Liver (tissue), 9 donors: ENCODE data around the gene PDE1C. TPM values are rescaled to one million over a fixed set of nuclear protein-coding genes. Genes with fewer than 3 reads are reported as not detected.

Source experiments
- DNase-seq: peaks from one replicate; pipeline ENCODE4 v3.0.0-alpha.2; 2017; ENCODE audit warnings: low spot score
- H3K27ac ChIP-seq, 2 donors: one replicate each; pipeline ENCODE4 v1.7.0; 2013; ENCODE audit warnings: inconsistent platforms in 2 of 2, low read length in 2 of 2, control low read depth in 1 of 2, low read depth in 1 of 2, mild to moderate bottlenecking in 1 of 2
- H3K27me3 ChIP-seq, 4 donors: one replicate each; pipeline versions ENCODE4 v1.6.1 to v1.7.0; 2013; ENCODE audit warnings: low read length in 3 of 4, inconsistent platforms in 1 of 4, mild to moderate bottlenecking in 1 of 4, moderate library complexity in 1 of 4; ENCODE audit not compliant: control insufficient read depth in 4 of 4, insufficient read depth in 4 of 4
- H3K36me3 ChIP-seq, 4 donors: one replicate each; pipeline versions ENCODE4 v1.6.1 to v1.7.0; 2013; ENCODE audit warnings: low read length in 3 of 4, mild to moderate bottlenecking in 3 of 4, low read depth in 1 of 4, moderate library complexity in 1 of 4; ENCODE audit not compliant: control insufficient read depth in 4 of 4, insufficient read depth in 3 of 4
- H3K4me1 ChIP-seq, 4 donors: one replicate each; pipeline versions ENCODE4 v1.6.1 to v1.7.0; 2013; ENCODE audit warnings: low read length in 3 of 4, mild to moderate bottlenecking in 3 of 4, moderate library complexity in 1 of 4; ENCODE audit not compliant: control insufficient read depth in 4 of 4, insufficient read depth in 4 of 4
- H3K4me3 ChIP-seq, 3 donors: one replicate each; pipeline versions ENCODE4 v1.6.1 to v1.7.0; 2013; ENCODE audit warnings: low read length in 3 of 3, control low read depth in 1 of 3, low read depth in 1 of 3, mild to moderate bottlenecking in 1 of 3
- H3K9ac ChIP-seq, 2 donors: one replicate each; pipeline ENCODE4 v1.7.0; 2013; ENCODE audit warnings: low read length in 2 of 2, mild to moderate bottlenecking in 2 of 2, moderate library complexity in 2 of 2, control low read depth in 1 of 2, low read depth in 1 of 2
- H3K9me3 ChIP-seq, 4 donors: one replicate each; pipeline versions ENCODE4 v1.6.1 to v1.7.0; 2013; ENCODE audit warnings: low read length in 3 of 4; ENCODE audit not compliant: control insufficient read depth in 4 of 4
- EGR1 ChIP-seq, 2 donors: IDR thresholded peaks; 2 replicates each; pipeline ENCODE4 v1.6.1; 2016 to 2018; ENCODE audit warnings: antibody characterized with exemption in 2 of 2, low read depth in 2 of 2
- FOXA1 ChIP-seq: IDR thresholded peaks from 2 replicates; pipeline ENCODE4 v1.6.1; 2016; ENCODE audit warnings: antibody characterized with exemption
- FOXA2 ChIP-seq: IDR thresholded peaks from 2 replicates; pipeline ENCODE4 v1.6.1; 2016; ENCODE audit warnings: antibody characterized with exemption
- HNF4A ChIP-seq, 2 donors: conservative IDR thresholded peaks; 2 replicates each; pipeline ENCODE4 v1.6.1; 2016; ENCODE audit warnings: antibody characterized with exemption in 2 of 2, mild to moderate bottlenecking in 2 of 2
- HNF4G ChIP-seq: IDR thresholded peaks from 2 replicates; pipeline ENCODE4 v1.6.1; 2016; ENCODE audit warnings: antibody characterized with exemption
- JUND ChIP-seq, 2 donors: IDR thresholded peaks; 2 replicates each; pipeline ENCODE4 v1.6.1; 2016; ENCODE audit warnings: antibody characterized with exemption in 2 of 2
- NR2F2 ChIP-seq: IDR thresholded peaks from 2 replicates; pipeline ENCODE4 v1.6.1; 2016; ENCODE audit warnings: antibody characterized with exemption
- RXRA ChIP-seq, 2 donors: IDR thresholded peaks; 2 replicates each; pipeline ENCODE4 v1.6.1; 2017 to 2018; ENCODE audit warnings: antibody characterized with exemption in 2 of 2, mild to moderate bottlenecking in 1 of 2
- SP1 ChIP-seq: IDR thresholded peaks from 2 replicates; pipeline ENCODE4 v1.6.1; 2018; ENCODE audit warnings: antibody characterized with exemption, mild to moderate bottlenecking
- TAF1 ChIP-seq: conservative IDR thresholded peaks from 2 replicates; pipeline ENCODE4 v1.6.1; 2016; ENCODE audit warnings: antibody characterized with exemption, mild to moderate bottlenecking
- YY1 ChIP-seq: IDR thresholded peaks from 2 replicates; pipeline ENCODE4 v1.6.1; 2016; ENCODE audit warnings: antibody characterized with exemption, mild to moderate bottlenecking
- WGBS: extraction: QIAGEN DNeasy Blood & Tissue Kit; methylation state at CpG from one replicate; pipeline ENCODE4 v1.1.7; 2013; 5-methylcytosine and 5-hydroxymethylcytosine counted together
- polyA plus RNA-seq, 2 donors: library from polyadenylated mRNA; stranded (reverse) in 1 of 2; unstranded in 1 of 2; fragments of 200-250 nt in 1 of 2; fragments of >200 nt in 1 of 2; fragmentation: Nextera tagmentation in 1 of 2; extraction: Ambion mirVana in 1 of 2; gene quantifications; one replicate each; pipeline versions ENCODE4 v1.2.1 to v1.2.3, GENCODE V29; 2013 to 2015
- total RNA-seq, 2 donors: library from RNA; depleted of rRNA; stranded (reverse); fragments of >200 nt; gene quantifications; one replicate each; pipeline ENCODE4 v1.2.3, GENCODE V29; 2014
- TF ChIP-seq, protein P1 (sequence below): IDR thresholded peaks from 2 replicates; pipeline ENCODE4 v1.6.1; 2016; ENCODE audit warnings: antibody characterized with exemption
- TF ChIP-seq, protein P2 (sequence below): IDR thresholded peaks from 2 replicates; pipeline ENCODE4 v1.6.1; 2016; ENCODE audit warnings: antibody characterized with exemption, mild to moderate bottlenecking
- TF ChIP-seq, protein P3 (sequence below): IDR thresholded peaks from 2 replicates; pipeline ENCODE4 v1.6.1; 2016; ENCODE audit warnings: antibody characterized with exemption
- TF ChIP-seq, protein P4 (sequence below): IDR thresholded peaks from 2 replicates; pipeline ENCODE4 v1.6.1; 2016; ENCODE audit warnings: antibody characterized with exemption
- donor health status: healthy.
- donor health status: healthy.
- donor health status: healthy.
- donor health status: healthy.
- donor health status: healthy.

Gene PDE1C
- total and polyA plus RNA-seq, 4 donors: 0.05 to 0.92 (median 0.47) TPM; not detected in 1

DNA sequence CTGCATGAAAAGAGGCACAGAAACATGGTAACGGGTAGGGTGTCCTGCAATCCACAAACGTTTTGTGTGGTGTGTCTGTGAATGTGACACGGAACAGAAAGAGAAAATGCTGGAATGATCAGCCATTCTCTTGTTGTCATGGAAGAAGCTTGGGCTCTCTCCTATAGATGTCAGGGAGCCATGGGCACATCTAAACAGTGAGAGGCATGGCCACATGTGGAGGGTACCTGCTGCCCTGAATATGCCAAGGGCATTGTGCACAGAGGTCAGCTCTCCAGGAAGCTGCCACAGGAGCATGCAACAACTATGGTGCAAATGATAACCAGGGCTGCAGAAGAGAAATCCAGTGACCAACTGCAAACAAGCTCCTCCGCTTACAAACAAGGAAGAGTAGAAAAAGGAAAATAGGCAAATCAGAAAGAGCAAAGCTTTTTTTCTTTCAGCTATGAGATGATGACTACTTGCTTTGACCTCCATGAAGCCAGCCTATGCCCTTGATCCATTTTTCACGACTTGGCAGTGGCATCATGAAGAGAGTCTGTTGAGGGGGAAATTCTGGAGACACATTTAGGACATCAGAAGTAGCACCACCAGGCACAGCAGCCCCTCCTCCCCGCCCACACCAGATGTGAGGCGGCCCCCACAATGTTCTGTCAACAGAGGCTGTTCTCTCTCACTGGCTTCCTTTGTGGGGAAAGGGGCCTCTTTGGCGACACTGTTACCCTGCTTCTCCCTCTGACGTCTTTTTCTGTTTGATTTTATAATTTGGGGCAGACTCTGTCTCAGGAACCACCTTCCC lies 4.8 kb upstream of the PDE1C start:
- peaks cover 0 to 3% (median 0%) of the 10 kb centered on the region in 4 donors for H3K9me3 ChIP-seq
- H3K27me3 ChIP-seq: peaks cover 0 to 13% (median 4%) of the 10 kb centered on the region in 4 donors
- no peaks in the 10 kb centered on the region for H3K4me1 ChIP-seq
- no peak overlapping the region for H3K4me3 ChIP-seq
- H3K36me3 ChIP-seq: no peaks in the 10 kb centered on the region
- no peak overlapping the region for H3K27ac ChIP-seq
- H3K9ac ChIP-seq: no peak overlapping the region
- 49% methylated on average over 9 of the region's 9 CpGs for WGBS
- no peak for DNase-seq
- TF ChIP-seq SP1: no peak
- TF ChIP-seq, protein P1, sequence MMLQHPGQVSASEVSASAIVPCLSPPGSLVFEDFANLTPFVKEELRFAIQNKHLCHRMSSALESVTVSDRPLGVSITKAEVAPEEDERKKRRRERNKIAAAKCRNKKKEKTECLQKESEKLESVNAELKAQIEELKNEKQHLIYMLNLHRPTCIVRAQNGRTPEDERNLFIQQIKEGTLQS: no peak
- TF ChIP-seq, protein P2, sequence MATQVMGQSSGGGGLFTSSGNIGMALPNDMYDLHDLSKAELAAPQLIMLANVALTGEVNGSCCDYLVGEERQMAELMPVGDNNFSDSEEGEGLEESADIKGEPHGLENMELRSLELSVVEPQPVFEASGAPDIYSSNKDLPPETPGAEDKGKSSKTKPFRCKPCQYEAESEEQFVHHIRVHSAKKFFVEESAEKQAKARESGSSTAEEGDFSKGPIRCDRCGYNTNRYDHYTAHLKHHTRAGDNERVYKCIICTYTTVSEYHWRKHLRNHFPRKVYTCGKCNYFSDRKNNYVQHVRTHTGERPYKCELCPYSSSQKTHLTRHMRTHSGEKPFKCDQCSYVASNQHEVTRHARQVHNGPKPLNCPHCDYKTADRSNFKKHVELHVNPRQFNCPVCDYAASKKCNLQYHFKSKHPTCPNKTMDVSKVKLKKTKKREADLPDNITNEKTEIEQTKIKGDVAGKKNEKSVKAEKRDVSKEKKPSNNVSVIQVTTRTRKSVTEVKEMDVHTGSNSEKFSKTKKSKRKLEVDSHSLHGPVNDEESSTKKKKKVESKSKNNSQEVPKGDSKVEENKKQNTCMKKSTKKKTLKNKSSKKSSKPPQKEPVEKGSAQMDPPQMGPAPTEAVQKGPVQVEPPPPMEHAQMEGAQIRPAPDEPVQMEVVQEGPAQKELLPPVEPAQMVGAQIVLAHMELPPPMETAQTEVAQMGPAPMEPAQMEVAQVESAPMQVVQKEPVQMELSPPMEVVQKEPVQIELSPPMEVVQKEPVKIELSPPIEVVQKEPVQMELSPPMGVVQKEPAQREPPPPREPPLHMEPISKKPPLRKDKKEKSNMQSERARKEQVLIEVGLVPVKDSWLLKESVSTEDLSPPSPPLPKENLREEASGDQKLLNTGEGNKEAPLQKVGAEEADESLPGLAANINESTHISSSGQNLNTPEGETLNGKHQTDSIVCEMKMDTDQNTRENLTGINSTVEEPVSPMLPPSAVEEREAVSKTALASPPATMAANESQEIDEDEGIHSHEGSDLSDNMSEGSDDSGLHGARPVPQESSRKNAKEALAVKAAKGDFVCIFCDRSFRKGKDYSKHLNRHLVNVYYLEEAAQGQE: no peak
- TF ChIP-seq, protein P3, sequence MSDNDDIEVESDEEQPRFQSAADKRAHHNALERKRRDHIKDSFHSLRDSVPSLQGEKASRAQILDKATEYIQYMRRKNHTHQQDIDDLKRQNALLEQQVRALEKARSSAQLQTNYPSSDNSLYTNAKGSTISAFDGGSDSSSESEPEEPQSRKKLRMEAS: no peak
- TF ChIP-seq YY1: no peak
- no peak for TF ChIP-seq HNF4G
- TF ChIP-seq HNF4A (conservative IDR thresholded peaks at IDR 0.05): no peak
- no peak for TF ChIP-seq TAF1
- TF ChIP-seq EGR1 (IDR thresholded peaks at IDR 0.05; ENCODE audit: low read depth in 2 of 2): no peak
- no peak for TF ChIP-seq NR2F2
- TF ChIP-seq, protein P4, sequence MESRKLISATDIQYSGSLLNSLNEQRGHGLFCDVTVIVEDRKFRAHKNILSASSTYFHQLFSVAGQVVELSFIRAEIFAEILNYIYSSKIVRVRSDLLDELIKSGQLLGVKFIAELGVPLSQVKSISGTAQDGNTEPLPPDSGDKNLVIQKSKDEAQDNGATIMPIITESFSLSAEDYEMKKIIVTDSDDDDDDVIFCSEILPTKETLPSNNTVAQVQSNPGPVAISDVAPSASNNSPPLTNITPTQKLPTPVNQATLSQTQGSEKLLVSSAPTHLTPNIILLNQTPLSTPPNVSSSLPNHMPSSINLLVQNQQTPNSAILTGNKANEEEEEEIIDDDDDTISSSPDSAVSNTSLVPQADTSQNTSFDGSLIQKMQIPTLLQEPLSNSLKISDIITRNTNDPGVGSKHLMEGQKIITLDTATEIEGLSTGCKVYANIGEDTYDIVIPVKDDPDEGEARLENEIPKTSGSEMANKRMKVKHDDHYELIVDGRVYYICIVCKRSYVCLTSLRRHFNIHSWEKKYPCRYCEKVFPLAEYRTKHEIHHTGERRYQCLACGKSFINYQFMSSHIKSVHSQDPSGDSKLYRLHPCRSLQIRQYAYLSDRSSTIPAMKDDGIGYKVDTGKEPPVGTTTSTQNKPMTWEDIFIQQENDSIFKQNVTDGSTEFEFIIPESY: no peak
- TF ChIP-seq JUND (IDR thresholded peaks at IDR 0.05): no peak
- no peak for TF ChIP-seq FOXA1
- no peak for TF ChIP-seq RXRA (IDR thresholded peaks at IDR 0.05)

DNA sequence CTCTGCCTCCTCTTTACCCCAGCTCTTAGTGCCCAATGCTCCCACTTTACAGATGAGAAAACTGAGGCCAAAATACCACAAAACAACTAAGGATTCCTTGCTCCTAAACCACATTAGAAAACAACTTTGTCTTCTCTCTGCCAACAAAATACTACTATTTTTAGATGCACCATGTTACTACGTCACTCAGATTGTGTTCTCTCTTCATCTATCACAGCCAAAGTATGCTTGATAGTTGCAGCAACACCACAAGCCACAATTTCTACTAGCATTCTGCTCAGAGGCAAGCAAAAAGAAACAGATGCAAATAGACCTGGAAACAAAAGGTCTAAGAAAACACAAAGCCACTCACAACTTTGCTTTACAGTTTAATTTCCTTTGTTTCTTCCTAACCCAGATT lies 3.3 kb upstream of the PDE1C start:
- Histone ChIP-seq H3K27ac (no peak overlapping the region), H3K36me3 (no peaks in the 10 kb centered on the region), H3K4me3 (no peak overlapping the region), H3K9ac (no peak overlapping the region), H3K4me1 (no peaks in the 10 kb centered on the region), H3K27me3 (peaks cover 0 to 10% (median 6%) of the 10 kb centered on the region in 4 donors), H3K9me3 (peaks cover 0 to 1% (median 0%) of the 10 kb centered on the region in 4 donors)
- 81% methylated on average over 1 of the region's 1 CpG for WGBS
- no peak for DNase-seq
- no peak for TF ChIP-seq FOXA2
- no peak for TF ChIP-seq EGR1 (IDR thresholded peaks at IDR 0.05; ENCODE audit: low read depth in 2 of 2)
